B cell (primary cell): ENCODE measurements around the gene LRRN2. TPM values are rescaled to one million over a fixed set of nuclear protein-coding genes. Genes with fewer than 3 reads are reported as not detected.

Experiments
- ATAC-seq: fragments of 200-7000 bp; cut with Tn5 transposase; one replicate; pipeline ENCODE4 v1.10.0; 2021; ENCODE audit warnings: low read depth, mild to moderate bottlenecking, moderate number of reproducible peaks, moderate library complexity
- CTCF ChIA-PET: fragments of 350-600 bp; sonication (Branson Sonifier 250); formaldehyde crosslinking; loops from one replicate; lab custom pipeline; 2021; ENCODE audit warnings: antibody characterized with exemption, inconsistent platforms; lab: Charles Lee
- POLR2A ChIA-PET: fragments of 350-600 bp; sonication (Branson Sonifier 250); formaldehyde crosslinking; loops from one replicate; lab custom pipeline; 2021; ENCODE audit warnings: antibody characterized with exemption; lab: Charles Lee
- DNase-seq: peaks from one replicate; pipeline ENCODE4 v3.0.0; 2013
- H2AFZ ChIP-seq: 2 replicates; pipeline ENCODE4 v1.6.1; 2012; ENCODE audit warnings: mild to moderate bottlenecking, low read depth, low read length; ENCODE audit not compliant: insufficient read depth, poor library complexity, severe bottlenecking
- H3K27ac ChIP-seq, 2 donors: 1 replicate in 1 of 2; 2 replicates in 1 of 2; pipeline ENCODE4 v1.5.1; 2012 to 2013; ENCODE audit warnings: low read length in 2 of 2, mild to moderate bottlenecking in 2 of 2, moderate library complexity in 1 of 2
- H3K27me3 ChIP-seq, 4 experiments: fragments of 200-600 bp in 1 of 4; sonication (generic) in 1 of 4; replicated peaks in 1 of 4; 1 replicate in 2 of 4; 2 replicates in 2 of 4; pipeline versions ENCODE4 v1.6.1 to v1.7.0; 2013 to 2016; ENCODE audit warnings: low read length in 3 of 4, mild to moderate bottlenecking in 2 of 4, mixed read lengths in 1 of 4, moderate library complexity in 1 of 4; ENCODE audit not compliant: insufficient read depth in 4 of 4, control insufficient read depth in 3 of 4; ENCODE audit errors: control extremely low read depth in 1 of 4
- H3K36me3 ChIP-seq, 2 experiments: replicated peaks in 1 of 2; 1 replicate in 1 of 2; 2 replicates in 1 of 2; pipeline versions ENCODE4 v1.6.1 to v1.7.1; 2013; ENCODE audit warnings: low read length in 1 of 2; ENCODE audit not compliant: insufficient read depth in 2 of 2, control insufficient read depth in 1 of 2; ENCODE audit errors: control extremely low read depth in 1 of 2, extremely low read depth in 1 of 2
- H3K4me1 ChIP-seq, 2 donors: fragments of 200-600 bp in 1 of 2; sonication (generic) in 1 of 2; 1 replicate in 1 of 2; 2 replicates in 1 of 2; pipeline versions ENCODE4 v1.5.1 to v1.6.1; 2013 to 2017; ENCODE audit warnings: low read length in 2 of 2; ENCODE audit not compliant: control insufficient read depth in 2 of 2, insufficient read depth in 2 of 2
- H3K4me2 ChIP-seq: replicated peaks from 2 replicates; pipeline ENCODE3; 2012; ENCODE audit warnings: mild to moderate bottlenecking, low read depth, low read length; ENCODE audit not compliant: poor library complexity, severe bottlenecking
- H3K4me3 ChIP-seq, 5 experiments: fragments of 200-600 bp in 1 of 5; sonication (generic) in 1 of 5; 1 replicate in 3 of 5; 2 replicates in 2 of 5; pipeline versions ENCODE4 v1.5.1 to v1.7.0; 2011 to 2016; ENCODE audit warnings: low read length in 4 of 5, mild to moderate bottlenecking in 4 of 5, low read depth in 2 of 5, control low read depth in 1 of 5, moderate library complexity in 1 of 5; ENCODE audit not compliant: insufficient read depth in 1 of 5; ENCODE audit errors: control extremely low read depth in 1 of 5, extremely low read depth in 1 of 5
- H3K79me2 ChIP-seq: fragments of 200-600 bp; sonication (generic); one replicate; pipeline ENCODE4 v1.6.0; 2016; ENCODE audit warnings: low read length; ENCODE audit not compliant: control insufficient read depth, insufficient read depth
- H3K9ac ChIP-seq: fragments of 200-600 bp; sonication (generic); 2 replicates; pipeline ENCODE4 v1.6.1; 2017; ENCODE audit warnings: mild to moderate bottlenecking, low read length, moderate library complexity
- H3K9me3 ChIP-seq, 3 donors: one replicate each; pipeline versions ENCODE4 v1.6.1 to v1.7.1; 2013; ENCODE audit warnings: low read length in 2 of 3; ENCODE audit not compliant: control insufficient read depth in 2 of 3, insufficient read depth in 1 of 3; ENCODE audit errors: control extremely low read depth in 1 of 3
- H4K20me1 ChIP-seq: 2 replicates; pipeline ENCODE4 v1.6.0; 2012; ENCODE audit warnings: mild to moderate bottlenecking, low read length; ENCODE audit not compliant: insufficient read depth, control insufficient read depth, poor library complexity, severe bottlenecking
- H3K27ac Mint-ChIP-seq: one replicate; pipeline ENCODE4 v1.8.0; 2021; ENCODE audit warnings: mixed read lengths
- H3K27me3 Mint-ChIP-seq: one replicate; pipeline ENCODE4 v1.8.0; 2021; ENCODE audit warnings: mixed read lengths
- H3K4me1 Mint-ChIP-seq: one replicate; pipeline ENCODE4 v1.8.0; 2021; ENCODE audit warnings: mixed read lengths
- H3K4me3 Mint-ChIP-seq: one replicate; pipeline ENCODE4 v1.8.0; 2021; ENCODE audit warnings: mixed read lengths
- H3K9me3 Mint-ChIP-seq: one replicate; pipeline ENCODE4 v1.8.0; 2022; ENCODE audit warnings: mixed read lengths; ENCODE audit not compliant: insufficient read depth
- EZH2 ChIP-seq: IDR thresholded peaks from 2 replicates; pipeline ENCODE4 v1.6.1; 2012; ENCODE audit warnings: borderline replicate concordance, low read depth, mild to moderate bottlenecking, moderate library complexity, low read length; ENCODE audit not compliant: insufficient read depth, poor library complexity, severe bottlenecking
- WGBS: methylation state at CpG from one replicate; pipeline ENCODE4 v1.1.5; 2013; ENCODE audit warnings: missing lambda C conversion rate; ENCODE audit not compliant: insufficient coverage; 5-methylcytosine and 5-hydroxymethylcytosine counted together
- intact Hi-C: fragments of 100-400 bp; cut with micrococcal nuclease; formaldehyde crosslinking; loops from one replicate; pipeline ENCODE4 v1.10.0; 2022
- polyA plus RNA-seq: library from polyadenylated mRNA; depleted of rRNA; stranded (reverse); fragments of >200 nt; gene quantifications from 2 replicates; pipeline ENCODE4 v1.2.3, GENCODE V29; 2012
- total RNA-seq, 2 donors: library from RNA; stranded (reverse); fragments of 120-200 nt in 1 of 2; gene quantifications; 1 replicate in 1 of 2; 2 replicates in 1 of 2; pipeline versions ENCODE4 v1.2.3 to v1.2.4, GENCODE V29; 2013 to 2022
- TF ChIP-seq, protein P1 (sequence below): fragments of 200-600 bp; IDR thresholded peaks from one replicate; pipeline ENCODE4 v1.8.0; 2022; ENCODE audit warnings: antibody characterized with exemption, mild to moderate bottlenecking

Gene LRRN2
- total and polyA plus RNA-seq, 2 donors (not counting 1 experiment from before 2014, with no cell fraction given): not detected

DNA sequence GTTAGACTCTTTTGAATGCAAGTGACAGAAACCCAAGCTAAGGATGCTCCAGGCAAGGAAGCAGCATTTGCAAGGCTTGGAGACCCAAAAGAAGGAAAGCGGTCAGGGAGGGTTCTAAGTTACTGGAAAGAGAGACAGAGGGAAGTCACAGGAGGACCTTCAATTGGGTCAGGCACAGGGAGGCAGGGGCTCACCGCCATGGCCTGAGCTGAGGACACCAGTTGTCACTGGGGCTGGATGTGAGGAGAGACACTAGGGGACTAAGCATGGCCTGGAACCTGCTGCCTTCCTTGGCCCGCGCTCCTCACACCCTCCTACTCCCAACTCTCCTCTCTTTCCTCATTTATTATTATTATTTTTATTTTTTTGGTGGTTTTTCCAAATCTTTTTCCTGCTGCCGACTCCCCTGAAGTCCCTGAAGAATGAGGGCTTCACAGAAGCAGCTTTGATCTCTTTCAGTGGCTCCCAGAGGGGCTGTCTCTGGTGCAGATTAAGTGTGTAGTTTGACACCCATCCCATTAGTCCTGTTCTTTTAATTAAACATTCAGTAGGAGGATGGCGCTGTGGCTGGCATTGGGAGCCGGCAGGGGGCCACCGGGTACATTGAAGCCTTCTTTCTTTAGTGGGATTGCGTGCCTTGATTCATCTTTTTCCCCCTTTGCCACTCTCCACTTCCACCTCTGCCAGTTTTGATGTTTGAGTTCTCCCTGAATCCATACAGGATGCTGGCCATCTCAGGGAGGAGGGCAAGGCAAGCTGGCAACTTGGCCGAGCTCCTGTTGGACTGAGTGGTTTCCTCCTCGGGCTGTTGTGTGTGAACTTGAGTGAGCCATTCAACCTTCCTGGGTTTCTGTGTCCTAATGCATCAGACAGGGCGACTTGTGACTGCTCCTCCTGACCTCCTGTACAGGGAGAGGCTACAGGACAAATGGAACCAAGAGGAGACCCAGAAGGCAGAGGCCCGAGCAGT, 110.0 kb downstream of the LRRN2 start:
- H3K9me3 Mint-ChIP-seq: no peaks in the 10 kb centered on the region
- no peaks in the 10 kb centered on the region for H3K27me3 ChIP-seq
- no peak overlapping the region for H3K9ac ChIP-seq
- H3K27me3 Mint-ChIP-seq: no peaks in the 10 kb centered on the region
- no peak overlapping the region for H3K4me3 ChIP-seq
- peaks cover 24 to 27% of the 10 kb centered on the region in 2 donors for H3K4me1 ChIP-seq
- H4K20me1 ChIP-seq: no peaks in the 10 kb centered on the region
- intact Hi-C loops: no loop called here
- ChIA-PET POLR2A (no interaction called here), CTCF (interaction anchor here (0.5 to 2.0 kb wide), 5 partner anchors 10 to 235 kb away, joined by 3 to 7 read pairs (median 4); no protein-coding TSS in a partner anchor)
- no peak overlapping the region for H3K4me3 Mint-ChIP-seq
- H3K27ac ChIP-seq: no peak overlapping the region
- 98% methylated on average over 4 of the region's 13 CpGs for WGBS
- no peak overlapping the region for H3K4me2 ChIP-seq
- ATAC-seq: no peak
- H3K27ac Mint-ChIP-seq: no peak overlapping the region
- peaks cover 7 to 31% of the 10 kb centered on the region in 2 experiments for H3K36me3 ChIP-seq
- H3K4me1 Mint-ChIP-seq: peaks cover 30% of the 10 kb centered on the region
- DNase-seq: no peak
- H2AFZ ChIP-seq: no peak overlapping the region
- TF ChIP-seq EZH2: no peak
- TF ChIP-seq, protein P1, sequence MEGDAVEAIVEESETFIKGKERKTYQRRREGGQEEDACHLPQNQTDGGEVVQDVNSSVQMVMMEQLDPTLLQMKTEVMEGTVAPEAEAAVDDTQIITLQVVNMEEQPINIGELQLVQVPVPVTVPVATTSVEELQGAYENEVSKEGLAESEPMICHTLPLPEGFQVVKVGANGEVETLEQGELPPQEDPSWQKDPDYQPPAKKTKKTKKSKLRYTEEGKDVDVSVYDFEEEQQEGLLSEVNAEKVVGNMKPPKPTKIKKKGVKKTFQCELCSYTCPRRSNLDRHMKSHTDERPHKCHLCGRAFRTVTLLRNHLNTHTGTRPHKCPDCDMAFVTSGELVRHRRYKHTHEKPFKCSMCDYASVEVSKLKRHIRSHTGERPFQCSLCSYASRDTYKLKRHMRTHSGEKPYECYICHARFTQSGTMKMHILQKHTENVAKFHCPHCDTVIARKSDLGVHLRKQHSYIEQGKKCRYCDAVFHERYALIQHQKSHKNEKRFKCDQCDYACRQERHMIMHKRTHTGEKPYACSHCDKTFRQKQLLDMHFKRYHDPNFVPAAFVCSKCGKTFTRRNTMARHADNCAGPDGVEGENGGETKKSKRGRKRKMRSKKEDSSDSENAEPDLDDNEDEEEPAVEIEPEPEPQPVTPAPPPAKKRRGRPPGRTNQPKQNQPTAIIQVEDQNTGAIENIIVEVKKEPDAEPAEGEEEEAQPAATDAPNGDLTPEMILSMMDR: no peak
- no peaks in the 10 kb centered on the region for H3K9me3 ChIP-seq
- peaks cover 3% of the 10 kb centered on the region for H3K79me2 ChIP-seq

- no peaks in the 10 kb centered on the region for H4K20me1 ChIP-seq
- peaks cover 17 to 20% of the 10 kb centered on the region in 2 donors for H3K4me1 ChIP-seq
- peaks cover 7 to 35% of the 10 kb centered on the region in 2 experiments for H3K36me3 ChIP-seq
- no peak overlapping the region for H3K4me2 ChIP-seq
- no peaks in the 10 kb centered on the region for H3K79me2 ChIP-seq
- no peaks in the 10 kb centered on the region for H3K27me3 ChIP-seq
- no peaks in the 10 kb centered on the region for H3K9me3 Mint-ChIP-seq
- CTCF ChIA-PET: interaction anchor here (1.4 to 2.0 kb wide), 3 partner anchors 9 to 217 kb away, joined by 4 to 7 read pairs (median 5); no protein-coding TSS in a partner anchor
- no peak overlapping the region for H3K27ac ChIP-seq
- DNase-seq: no peak
- no peak overlapping the region for H3K4me3 Mint-ChIP-seq
- no peaks in the 10 kb centered on the region for H3K9me3 ChIP-seq
- intact Hi-C loops: no loop called here
- TF ChIP-seq, protein P1: no peak
- TF ChIP-seq EZH2: no peak
- no peaks in the 10 kb centered on the region for H3K27me3 Mint-ChIP-seq
- no peak overlapping the region for H3K9ac ChIP-seq
- H3K4me3 ChIP-seq: no peak overlapping the region
- H3K4me1 Mint-ChIP-seq: peaks cover 23% of the 10 kb centered on the region
- H2AFZ ChIP-seq: no peak overlapping the region
- WGBS: 92% methylated on average over 3 of the region's 3 CpGs
- H3K27ac Mint-ChIP-seq: peak overlapping the region; percentile 1
- POLR2A ChIA-PET: no interaction called here
- no peak for ATAC-seq
Observed at GRCh38 chr1:204574865-204575163, 110.7 kb downstream of the LRRN2 start.
